ENCODE results near the gene ATP6V0C.

- TF ChIP-seq CTCF (IDR thresholded peaks at IDR 0.05; ENCODE audit: low read depth, low read length, poor library complexity, severe bottlenecking) (no peak), EZH2phosphoT487 (IDR thresholded peaks at IDR 0.05; ENCODE audit: borderline replicate concordance, low read length) (no peak)
These were observed 41.3 kb upstream of the ATP6V0C start for GRCh38 chr16:2472488-2472864.

Data from DOHH2 (cell line).